WERI-Rb-1 (cell line): ENCODE results near the gene SIM2.

Experiments
- DNase-seq: peaks from one replicate; pipeline ENCODE4 v3.0.0-alpha.2; 2020
- H3K27ac ChIP-seq: fragments of 250-450 bp; sonication (Bioruptor Pico); 2 replicates; pipeline ENCODE4 v1.5.1; 2020; ENCODE audit warnings: mild to moderate bottlenecking, moderate library complexity
- H3K27me3 ChIP-seq: fragments of 250-450 bp; sonication (Bioruptor Pico); 2 replicates; pipeline ENCODE4 v1.5.1; 2021; ENCODE audit warnings: mild to moderate bottlenecking, low read depth, moderate library complexity; ENCODE audit not compliant: insufficient read depth, severe bottlenecking
- H3K36me3 ChIP-seq: fragments of 250-450 bp; sonication (Bioruptor Pico); 2 replicates; pipeline ENCODE4 v1.5.1; 2020; ENCODE audit warnings: mild to moderate bottlenecking, moderate library complexity
- H3K4me3 ChIP-seq: 2 replicates; pipeline ENCODE4 v1.5.1; 2011; ENCODE audit warnings: low read depth, mild to moderate bottlenecking, control low read depth, low read length
- H3K9me3 ChIP-seq: fragments of 250-450 bp; sonication (Bioruptor Pico); 2 replicates; pipeline ENCODE4 v1.5.1; 2021; ENCODE audit warnings: mild to moderate bottlenecking, moderate library complexity; ENCODE audit not compliant: severe bottlenecking
- TF ChIP-seq, protein P1 (sequence below): IDR thresholded peaks from 2 replicates; pipeline ENCODE4 v1.5.1; 2011; ENCODE audit warnings: low read depth, mild to moderate bottlenecking, control low read depth, inconsistent platforms, low read length

The SIM2 gene

GRCh38 chr21:36693489-36694030 is 5.4 kb upstream of the SIM2 start:
- no peak for DNase-seq
- no peaks in the 10 kb centered on the region for H3K36me3 ChIP-seq
- H3K27me3 ChIP-seq, result peaks cover 94% of the 10 kb centered on the region
- TF ChIP-seq, protein P1, sequence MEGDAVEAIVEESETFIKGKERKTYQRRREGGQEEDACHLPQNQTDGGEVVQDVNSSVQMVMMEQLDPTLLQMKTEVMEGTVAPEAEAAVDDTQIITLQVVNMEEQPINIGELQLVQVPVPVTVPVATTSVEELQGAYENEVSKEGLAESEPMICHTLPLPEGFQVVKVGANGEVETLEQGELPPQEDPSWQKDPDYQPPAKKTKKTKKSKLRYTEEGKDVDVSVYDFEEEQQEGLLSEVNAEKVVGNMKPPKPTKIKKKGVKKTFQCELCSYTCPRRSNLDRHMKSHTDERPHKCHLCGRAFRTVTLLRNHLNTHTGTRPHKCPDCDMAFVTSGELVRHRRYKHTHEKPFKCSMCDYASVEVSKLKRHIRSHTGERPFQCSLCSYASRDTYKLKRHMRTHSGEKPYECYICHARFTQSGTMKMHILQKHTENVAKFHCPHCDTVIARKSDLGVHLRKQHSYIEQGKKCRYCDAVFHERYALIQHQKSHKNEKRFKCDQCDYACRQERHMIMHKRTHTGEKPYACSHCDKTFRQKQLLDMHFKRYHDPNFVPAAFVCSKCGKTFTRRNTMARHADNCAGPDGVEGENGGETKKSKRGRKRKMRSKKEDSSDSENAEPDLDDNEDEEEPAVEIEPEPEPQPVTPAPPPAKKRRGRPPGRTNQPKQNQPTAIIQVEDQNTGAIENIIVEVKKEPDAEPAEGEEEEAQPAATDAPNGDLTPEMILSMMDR, result no peak
- peak overlapping the region; percentile 38 for H3K4me3 ChIP-seq
- peaks cover 12% of the 10 kb centered on the region for H3K9me3 ChIP-seq
- H3K27ac ChIP-seq, result no peak overlapping the region

- Histone ChIP-seq H3K36me3 (no peaks in the 10 kb centered on the region), H3K4me3 (0 out of 2 replicates have a peak overlapping the region, but pooled peaks have one; percentile 38), H3K27ac (no peak overlapping the region), H3K9me3 (peaks cover 12% of the 10 kb centered on the region), H3K27me3 (peaks cover 95% of the 10 kb centered on the region)
- peak; percentile 51 for DNase-seq
- TF ChIP-seq, protein P1, result no peak
Measured at GRCh38 chr21:36694031-36694515, 4.8 kb upstream of the SIM2 start.

GRCh38 chr21:36694593-36695282 is 4.2 kb upstream of the SIM2 start:
- no peak overlapping the region for H3K27ac ChIP-seq
- no peak overlapping the region for H3K4me3 ChIP-seq
- H3K27me3 ChIP-seq, result peaks cover 98% of the 10 kb centered on the region
- TF ChIP-seq, protein P1, result no peak
- no peak for DNase-seq
- H3K36me3 ChIP-seq, result no peaks in the 10 kb centered on the region
- peaks cover 12% of the 10 kb centered on the region for H3K9me3 ChIP-seq

DNA sequence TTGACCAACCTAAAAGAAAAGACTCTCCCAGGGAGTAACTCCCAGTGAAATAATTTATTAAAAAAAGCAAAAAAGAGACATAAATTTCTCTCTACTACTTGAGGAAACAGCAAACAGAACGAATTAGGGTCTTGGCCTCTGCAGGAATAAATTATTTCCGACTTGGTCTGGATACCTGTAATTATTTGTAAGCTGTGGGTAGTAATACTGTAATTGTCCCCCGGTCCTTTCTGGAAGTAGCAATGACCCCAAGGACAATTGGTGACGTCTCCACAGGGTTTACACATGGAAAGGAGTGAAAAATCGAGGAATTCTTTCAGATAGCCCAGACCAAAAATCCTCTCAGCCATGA is 3.7 kb upstream of the SIM2 start:
- H3K36me3 ChIP-seq, result no peaks in the 10 kb centered on the region
- no peak overlapping the region for H3K27ac ChIP-seq
- peaks cover 12% of the 10 kb centered on the region for H3K9me3 ChIP-seq
- no peak overlapping the region for H3K4me3 ChIP-seq
- DNase-seq, result no peak
- peaks cover 98% of the 10 kb centered on the region for H3K27me3 ChIP-seq
- TF ChIP-seq, protein P1, result no peak

DNA sequence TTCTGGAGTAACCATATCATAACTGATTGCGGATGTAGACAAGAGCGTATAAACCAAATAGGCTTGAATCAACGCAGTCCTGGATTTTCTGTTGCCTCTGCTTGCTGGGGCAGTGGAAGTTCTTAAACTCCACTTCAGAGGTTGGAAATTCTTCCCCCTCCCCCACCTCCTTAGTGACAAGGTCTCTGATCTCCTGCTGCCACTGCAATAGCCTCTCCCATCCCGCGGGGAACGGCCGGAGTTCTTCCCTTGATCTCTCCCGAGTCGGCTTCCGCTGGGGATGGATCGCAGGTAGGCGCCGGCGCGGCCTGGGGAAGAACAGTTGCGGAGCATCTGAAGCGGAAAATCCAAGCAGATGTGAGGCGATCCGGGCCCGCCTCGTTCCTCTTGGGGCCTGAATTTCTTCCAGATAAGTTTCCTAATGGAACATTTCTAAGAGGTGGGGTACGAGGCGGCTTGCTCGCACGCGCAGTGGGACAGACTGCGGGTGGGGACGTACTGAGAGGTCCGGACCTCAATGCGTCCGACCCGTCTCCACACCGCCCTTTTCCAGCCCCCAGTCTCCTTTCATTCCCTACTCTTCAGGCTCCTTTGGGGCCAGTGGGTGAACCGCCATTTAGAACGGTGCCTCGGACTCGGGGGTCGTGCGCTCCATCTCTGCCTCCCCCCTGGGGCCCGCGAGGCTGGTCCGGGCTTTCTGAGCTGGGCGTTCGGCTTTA is 3.1 kb upstream of the SIM2 start:
- Histone ChIP-seq H3K27ac (no peak overlapping the region), H3K9me3 (peaks cover 12% of the 10 kb centered on the region), H3K36me3 (no peaks in the 10 kb centered on the region), H3K27me3 (peaks cover 98% of the 10 kb centered on the region), H3K4me3 (no peak overlapping the region)
- TF ChIP-seq, protein P1, result no peak
- peak; percentile 75 for DNase-seq
